Smooth muscle cell of the brain vasculature (primary cell): ENCODE results near the gene HPSE2.

Source experiments
- DNase-seq: peaks from one replicate; pipeline ENCODE4 v3.0.0-alpha.2; 2012; ENCODE audit warnings: low read depth, low spot score

The HPSE2 gene

DNA sequence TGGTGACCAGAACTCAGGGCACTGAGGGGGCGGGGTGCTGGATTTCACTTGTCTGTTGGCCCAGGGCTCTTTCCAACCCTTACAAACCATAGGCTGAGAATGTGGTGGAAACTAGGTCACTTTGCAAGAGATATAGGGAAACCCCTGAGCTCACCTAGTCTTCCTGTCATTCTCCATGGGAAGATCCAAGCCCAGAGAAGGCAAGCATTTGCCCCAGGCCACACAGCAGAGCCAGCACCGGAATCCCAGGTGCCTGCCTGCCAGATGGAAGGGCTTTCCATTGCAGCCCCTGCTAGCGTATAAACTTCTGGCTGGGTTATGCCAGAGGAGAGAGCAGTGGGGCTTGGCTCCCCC, 821.1 kb downstream of the HPSE2 start:
- DNase-seq: no peak

DNA sequence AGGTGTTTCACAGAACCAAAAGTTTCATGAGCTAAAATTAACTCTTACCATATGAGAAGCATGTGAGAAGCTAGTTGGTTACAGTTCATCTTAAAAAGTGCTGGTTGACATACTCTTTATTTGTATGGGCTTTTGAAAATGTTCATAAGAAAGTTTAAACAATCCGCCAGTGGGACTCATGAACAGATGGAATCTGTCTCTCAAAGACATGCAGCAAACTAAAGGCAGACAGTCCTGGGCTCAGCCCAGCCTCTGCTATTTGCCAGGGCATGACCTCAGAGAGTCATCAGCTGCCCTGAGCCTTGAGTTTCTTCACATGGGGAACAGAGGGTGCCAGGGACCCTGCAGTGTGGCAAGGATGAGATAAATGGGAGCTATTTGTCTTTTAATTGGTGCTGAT, 823.9 kb downstream of the HPSE2 start:
- no peak for DNase-seq

DNA sequence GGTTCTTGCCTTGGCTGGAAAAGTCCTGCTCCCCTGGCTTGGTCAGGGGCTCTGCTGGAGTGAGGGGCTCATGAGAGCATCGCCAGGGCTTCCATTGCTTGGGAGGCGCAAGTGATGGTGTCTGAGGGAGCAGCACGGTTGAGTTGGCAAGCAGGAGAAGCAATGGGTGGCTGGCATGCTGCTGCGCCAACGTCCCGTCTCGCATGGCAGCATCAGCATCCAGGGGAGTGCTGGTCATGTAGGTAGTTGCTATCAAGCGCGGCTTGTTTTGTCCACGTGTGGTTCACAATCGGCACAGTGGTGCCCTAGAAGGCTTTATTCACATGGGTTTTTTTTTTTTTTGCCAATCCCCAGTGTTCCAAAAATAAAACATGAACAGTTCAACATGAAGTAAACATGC, 824.5 kb downstream of the HPSE2 start:
- DNase-seq: no peak

DNA sequence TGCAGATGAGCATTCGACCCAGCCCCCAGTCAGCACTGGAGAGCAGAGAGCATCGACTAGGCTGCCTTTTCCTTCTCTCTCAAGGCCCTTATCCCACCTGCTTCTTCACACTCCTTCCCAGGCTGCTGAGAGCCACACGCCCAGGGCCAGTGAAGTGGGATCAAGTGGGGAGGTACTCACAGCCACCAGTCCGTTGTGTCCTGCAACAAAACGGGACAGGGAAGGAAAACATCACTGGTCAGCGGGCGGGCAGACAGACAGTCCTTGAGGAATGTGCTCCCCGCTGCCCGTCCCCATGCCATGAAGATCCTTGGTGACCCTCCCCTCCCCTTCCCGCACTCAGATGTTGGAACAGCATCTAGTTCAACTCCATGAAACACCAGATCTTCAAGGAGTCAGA, 824.9 kb downstream of the HPSE2 start:
- no peak for DNase-seq

DNA sequence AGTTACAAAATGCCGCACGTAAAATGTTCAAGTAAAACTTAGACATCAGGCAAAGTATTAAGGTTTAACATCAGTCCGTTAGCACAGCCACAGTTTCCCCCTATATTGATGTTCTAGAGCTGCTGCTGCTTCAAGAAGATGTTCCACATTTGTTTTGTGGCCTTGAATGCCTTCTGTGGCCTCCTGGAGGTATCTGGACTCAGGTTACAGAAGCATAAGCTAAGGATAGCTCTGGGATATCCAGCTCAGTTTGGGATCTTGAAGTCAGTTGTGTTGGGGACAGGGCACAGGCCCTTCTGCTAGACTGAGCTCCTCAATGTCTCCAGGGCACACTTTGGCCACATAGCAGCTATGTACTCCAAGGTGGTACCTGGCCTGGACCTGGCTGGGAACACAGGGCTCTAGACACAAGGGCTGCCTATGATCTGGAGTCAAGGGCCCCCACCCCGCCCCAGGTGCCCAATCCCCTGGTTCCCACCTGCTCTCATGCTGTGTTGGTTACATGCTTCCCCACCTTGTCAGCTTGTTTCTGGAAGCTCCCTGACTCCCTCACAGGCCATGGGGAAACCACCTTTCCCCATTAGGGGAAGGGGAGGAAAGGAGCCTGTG, 825.4 kb downstream of the HPSE2 start:
- DNase-seq: no peak

DNA sequence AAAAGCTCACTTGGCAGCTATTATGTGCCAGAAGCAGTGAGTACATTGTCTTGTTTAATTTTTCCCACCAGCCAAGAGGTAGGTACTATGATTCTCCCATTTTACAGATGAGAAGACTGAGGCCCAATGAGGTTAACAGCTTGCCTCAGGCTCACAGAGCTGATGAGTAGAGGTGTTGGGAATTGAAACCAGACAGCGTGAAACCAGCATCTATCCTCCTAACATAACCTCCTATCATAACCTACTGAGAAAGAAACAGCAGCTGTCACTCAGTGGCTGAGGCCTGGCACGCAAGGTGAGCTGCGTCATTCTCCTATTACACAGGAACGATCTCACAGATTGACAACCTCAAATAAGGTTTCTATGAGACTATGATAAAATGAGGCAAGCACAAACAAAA, 826.9 kb downstream of the HPSE2 start:
- no peak for DNase-seq

DNA sequence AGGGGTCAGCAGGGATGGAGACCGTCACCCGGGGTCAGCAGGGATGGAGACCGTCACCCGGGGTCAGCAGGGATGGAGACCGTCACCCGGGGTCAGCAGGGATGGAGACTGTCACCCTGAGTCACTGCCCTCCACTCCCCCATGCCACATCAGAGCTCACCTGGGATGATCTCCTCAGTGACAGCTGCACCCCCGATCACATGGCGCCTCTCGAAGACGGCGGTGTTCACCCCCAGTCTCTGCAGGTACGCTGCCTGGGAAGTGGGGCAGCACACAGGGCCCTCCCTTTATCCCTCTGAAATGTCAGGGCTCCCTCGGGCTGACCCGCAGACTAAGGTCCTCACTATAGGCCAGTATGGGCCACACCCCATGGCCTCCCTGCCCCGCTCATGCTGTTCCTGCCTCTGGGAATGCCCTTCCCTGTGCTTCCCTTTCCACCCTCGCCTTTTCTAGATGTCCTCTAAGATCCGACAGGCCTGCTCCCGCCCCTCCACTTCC, 827.9 kb downstream of the HPSE2 start:
- DNase-seq: no peak
